Mucosa of descending colon (tissue), 3 donors: ENCODE measurements around the gene MYLK2. TPM values are rescaled to one million over a fixed set of nuclear protein-coding genes. Genes with fewer than 3 reads are reported as not detected.

Source experiments
- ATAC-seq: fragments of 200-7000 bp; cut with Tn5 transposase; one replicate; pipeline ENCODE4 v1.9.1; 2020; ENCODE audit warnings: mild to moderate bottlenecking, moderate library complexity
- DNase-seq, 3 donors: peaks; one replicate each; pipeline ENCODE4 v3.0.0-alpha.2; 2020
- H3K36me3 ChIP-seq: fragments of 200-600 bp; one replicate; pipeline ENCODE4 v1.8.0; 2021; ENCODE audit warnings: low read depth, mild to moderate bottlenecking
- H3K4me1 ChIP-seq: fragments of 200-600 bp; one replicate; pipeline ENCODE4 v1.8.0; 2021; ENCODE audit warnings: low read depth, mild to moderate bottlenecking
- H3K4me3 ChIP-seq: fragments of 200-600 bp; one replicate; pipeline ENCODE4 v1.8.0; 2021; ENCODE audit warnings: mild to moderate bottlenecking
- H3K9me3 ChIP-seq: fragments of 200-600 bp; one replicate; pipeline ENCODE4 v1.8.0; 2021; ENCODE audit warnings: mild to moderate bottlenecking
- intact Hi-C, 2 donors: fragments of 100-400 bp; cut with DNase I in 1 of 2; cut with micrococcal nuclease in 1 of 2; formaldehyde crosslinking; loops; one replicate each; pipeline versions ENCODE4 v1.11.0 to v1.11.1; 2022; cut with DNase I, micrococcal nuclease
- total RNA-seq, 3 donors: library from RNA; stranded (reverse); fragmentation: NEBNext Ultra II Directional in 2 of 3; extraction: Animal tissue kit (Norgen Biotek cat#: 25700) in 2 of 3; gene quantifications; one replicate each; pipeline versions ENCODE4 v1.2.1 to v1.2.4, GENCODE V29; 2021 to 2023
- TF ChIP-seq, protein P1 (sequence below): fragments of 200-600 bp; IDR thresholded peaks from one replicate; pipeline ENCODE4 v1.8.0; 2022; ENCODE audit warnings: antibody characterized with exemption, mild to moderate bottlenecking
- donor health status: DM: no; HTN: no; CAD: no; lungs with moderate emphysema.
- donor health status: DM: no; HTN: no; CAD: no.
- donor health status: DM: no; HTN: yes; CAD: no.

Gene MYLK2
- total RNA-seq, 3 donors from 2014 or later = 0.09 to 0.31 TPM; not detected in 1

- Histone ChIP-seq H3K36me3 (no peaks in the 10 kb centered on the region), H3K4me3 (no peak overlapping the region), H3K9me3 (no peaks in the 10 kb centered on the region), H3K4me1 (peaks cover 3% of the 10 kb centered on the region)
- TF ChIP-seq, protein P1, sequence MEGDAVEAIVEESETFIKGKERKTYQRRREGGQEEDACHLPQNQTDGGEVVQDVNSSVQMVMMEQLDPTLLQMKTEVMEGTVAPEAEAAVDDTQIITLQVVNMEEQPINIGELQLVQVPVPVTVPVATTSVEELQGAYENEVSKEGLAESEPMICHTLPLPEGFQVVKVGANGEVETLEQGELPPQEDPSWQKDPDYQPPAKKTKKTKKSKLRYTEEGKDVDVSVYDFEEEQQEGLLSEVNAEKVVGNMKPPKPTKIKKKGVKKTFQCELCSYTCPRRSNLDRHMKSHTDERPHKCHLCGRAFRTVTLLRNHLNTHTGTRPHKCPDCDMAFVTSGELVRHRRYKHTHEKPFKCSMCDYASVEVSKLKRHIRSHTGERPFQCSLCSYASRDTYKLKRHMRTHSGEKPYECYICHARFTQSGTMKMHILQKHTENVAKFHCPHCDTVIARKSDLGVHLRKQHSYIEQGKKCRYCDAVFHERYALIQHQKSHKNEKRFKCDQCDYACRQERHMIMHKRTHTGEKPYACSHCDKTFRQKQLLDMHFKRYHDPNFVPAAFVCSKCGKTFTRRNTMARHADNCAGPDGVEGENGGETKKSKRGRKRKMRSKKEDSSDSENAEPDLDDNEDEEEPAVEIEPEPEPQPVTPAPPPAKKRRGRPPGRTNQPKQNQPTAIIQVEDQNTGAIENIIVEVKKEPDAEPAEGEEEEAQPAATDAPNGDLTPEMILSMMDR = no peak
- DNase-seq (peak; percentile 59 to 77 (median 71)), ATAC-seq (peak; percentile 87)
- intact Hi-C loops = no loop called here
Observed at GRCh38 chr20:31849306-31849930, 30.3 kb downstream of the MYLK2 start.

DNA sequence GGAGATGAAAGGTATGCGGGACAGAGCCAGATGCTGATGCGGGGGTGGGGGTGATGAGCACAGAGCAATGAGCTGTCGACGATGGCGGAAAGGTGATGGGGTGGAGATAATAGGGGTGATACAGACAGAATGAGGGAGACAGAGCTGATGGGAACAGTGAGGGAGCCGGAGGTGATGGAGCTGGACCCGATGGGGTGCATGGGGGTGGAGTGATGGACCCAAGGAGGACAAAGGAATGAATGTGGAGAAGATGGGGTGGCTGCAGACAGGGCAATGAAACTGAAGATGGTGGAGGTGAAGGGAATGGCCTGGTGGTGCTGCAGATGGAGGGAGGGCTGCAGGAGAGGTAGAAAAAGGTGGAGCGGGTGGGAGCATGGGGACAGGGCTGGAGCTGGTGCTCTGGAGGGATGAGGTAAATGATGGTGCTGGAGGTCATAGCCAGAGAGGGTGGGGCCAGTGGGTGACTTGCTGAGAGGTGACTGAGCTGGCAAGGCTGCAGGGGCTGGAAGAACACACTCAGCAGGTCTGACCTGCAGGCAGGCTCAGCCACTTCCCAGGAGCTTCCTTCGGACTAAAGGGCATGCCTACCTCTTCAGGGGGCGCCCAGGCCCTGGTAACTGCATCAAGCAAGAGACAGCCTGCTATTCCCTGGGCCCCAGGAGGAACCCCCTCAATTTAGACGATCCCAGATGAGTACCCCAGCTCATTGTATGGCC is 32.2 kb downstream of the MYLK2 start:
- Histone ChIP-seq H3K4me1 (peaks cover 3% of the 10 kb centered on the region), H3K4me3 (no peak overlapping the region), H3K9me3 (no peaks in the 10 kb centered on the region), H3K36me3 (no peaks in the 10 kb centered on the region)
- no peak for ATAC-seq
- TF ChIP-seq, protein P1 = no peak
- no peak for DNase-seq
- intact Hi-C loops = loop anchor here in 1 of 2 donors (10.0 kb wide), 1 partner anchor 103 kb away; the partner anchor contains the start of gene PDRG1

- H3K9me3 ChIP-seq = no peaks in the 10 kb centered on the region
- TF ChIP-seq, protein P1 = no peak
Observed at GRCh38 chr20:31853481-31853880, 34.3 kb downstream of the MYLK2 start.

DNA sequence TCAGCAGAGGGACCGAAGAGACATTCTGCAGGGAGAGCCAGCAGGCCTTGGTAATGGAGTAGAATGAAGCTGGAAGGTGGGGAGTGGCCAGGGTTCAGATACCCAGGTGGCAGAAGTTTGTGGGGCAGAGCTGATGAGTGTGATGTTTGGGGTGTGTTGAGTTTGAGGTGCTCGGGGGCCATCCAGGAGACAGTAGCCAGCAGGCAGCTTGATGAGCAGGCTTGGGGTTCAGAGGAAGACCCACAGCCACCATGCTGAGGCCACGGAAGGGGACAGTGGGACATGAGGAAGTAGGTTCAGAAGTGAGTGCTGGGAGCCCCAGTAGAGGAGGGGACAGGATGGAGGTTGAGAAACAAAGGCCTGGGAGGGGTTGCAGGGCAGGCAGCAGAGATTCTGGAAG is 37.4 kb downstream of the MYLK2 start:
- H3K4me3 ChIP-seq = no peak overlapping the region
- ATAC-seq (no peak), DNase-seq (no peak)
- H3K36me3 ChIP-seq = no peaks in the 10 kb centered on the region
- H3K9me3 ChIP-seq = no peaks in the 10 kb centered on the region
- TF ChIP-seq, protein P1 = no peak
- peaks cover 9% of the 10 kb centered on the region for H3K4me1 ChIP-seq
- intact Hi-C loops = loop anchor here in 1 of 2 donors (10.0 kb wide), 1 partner anchor 98 kb away; the partner anchor contains the start of gene PDRG1

More at GRCh38 chr20:31853481-31853880, 34.3 kb downstream of the MYLK2 start:
- H3K4me3 ChIP-seq = no peak overlapping the region
- no peak for DNase-seq
- intact Hi-C loops = loop anchor here in 1 of 2 donors (10.0 kb wide), 1 partner anchor 101 kb away; the partner anchor contains the start of gene PDRG1
- H3K4me1 ChIP-seq = peaks cover 3% of the 10 kb centered on the region
- ATAC-seq = no peak
- H3K36me3 ChIP-seq = no peaks in the 10 kb centered on the region

DNA sequence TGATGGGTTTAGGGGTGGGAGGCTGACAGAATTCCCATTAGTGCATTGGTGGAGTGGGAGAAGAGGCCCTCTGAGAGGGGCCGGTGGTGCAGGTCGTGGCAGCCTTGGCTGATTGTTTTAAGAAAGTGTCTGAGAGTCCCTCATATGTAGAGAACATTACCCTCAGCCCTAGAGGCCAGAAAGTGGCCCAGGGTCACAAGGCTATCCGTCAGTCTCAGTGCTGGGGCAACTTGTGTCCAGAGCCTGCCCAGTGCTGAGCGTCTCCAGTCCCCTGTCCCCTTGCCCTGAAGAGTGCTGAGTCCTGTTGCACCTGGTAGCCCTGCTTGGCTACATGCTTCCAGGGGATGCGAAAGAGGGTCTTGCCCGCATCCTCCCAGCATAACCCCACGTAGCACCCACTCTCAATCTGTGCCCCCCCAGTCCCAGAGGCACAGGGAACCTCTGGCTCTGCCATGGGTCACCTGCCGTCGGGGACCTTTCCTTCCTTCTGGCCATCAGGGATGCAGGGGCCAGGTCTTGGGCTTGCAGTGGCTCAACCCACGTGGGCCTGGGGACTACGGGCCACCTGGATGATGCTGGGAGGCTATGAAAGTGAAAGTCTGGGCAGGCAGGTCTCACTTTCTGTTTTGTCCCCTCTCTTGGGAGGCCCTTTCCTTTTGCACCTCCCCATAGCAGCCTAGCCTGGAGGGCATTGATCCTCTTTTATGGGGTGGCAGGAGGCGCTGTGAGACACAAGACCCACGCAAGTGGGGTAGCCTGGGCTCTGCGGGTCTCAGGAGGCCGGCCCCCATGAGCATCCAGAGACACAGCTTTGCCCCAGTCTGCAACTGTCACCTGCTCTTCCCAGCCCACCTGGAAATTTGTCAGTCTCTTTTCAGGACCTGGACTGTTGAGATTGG is 39.0 kb downstream of the MYLK2 start:
- Histone ChIP-seq H3K9me3 (no peaks in the 10 kb centered on the region), H3K36me3 (no peaks in the 10 kb centered on the region), H3K4me1 (peaks cover 9% of the 10 kb centered on the region), H3K4me3 (no peak overlapping the region)
- no peak for DNase-seq
- TF ChIP-seq, protein P1 = no peak
- no peak for ATAC-seq
- intact Hi-C loops = loop anchor here in 1 of 2 donors (10.0 kb wide), 1 partner anchor 97 kb away; the partner anchor contains the start of gene PDRG1
